ENCODE data around the gene E2F4. TPM values are rescaled to one million over a fixed set of nuclear protein-coding genes. Genes with fewer than 3 reads are reported as not detected.

The E2F4 gene
- total and polyA plus RNA-seq, 8 donors = 32.8 to 304 (median 42.1) TPM

DNA sequence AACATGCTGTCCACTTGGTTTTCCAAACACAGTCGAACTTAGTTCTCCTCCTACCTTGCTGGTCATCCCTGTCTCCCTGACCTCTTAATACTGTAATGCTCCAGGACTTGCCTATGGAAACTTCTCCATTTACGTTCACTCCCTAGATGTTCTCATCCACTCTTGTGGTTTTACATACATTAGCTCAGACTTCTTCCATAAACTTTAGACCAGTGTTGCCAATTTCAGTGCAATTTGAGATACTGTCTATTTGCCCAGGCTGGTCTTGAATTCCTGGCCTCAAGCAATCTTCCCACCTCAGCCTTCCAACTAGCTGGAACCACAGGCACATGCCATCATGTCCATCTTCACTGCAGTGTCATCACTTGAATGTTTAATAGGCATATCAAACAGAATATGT is 9.7 kb upstream of the E2F4 start:
- DNase-seq = no peak
- Histone ChIP-seq H3K36me3 (no peaks in the 10 kb centered on the region), H3K27ac (peak overlapping the region in 3 of 5 donors; percentile 95 to 97 (median 96)), H3K9me3 (no peaks in the 10 kb centered on the region), H3K4me1 (peaks cover 37 to 80% (median 57%) of the 10 kb centered on the region in 4 donors), H3K27me3 (peaks cover 0 to 7% (median 0%) of the 10 kb centered on the region in 3 donors), H3K4me3 (no peak overlapping the region)
- intact Hi-C loops (cut with DNase I; ENCODE audit: low total_unique reads) = no loop called here
- TF ChIP-seq POLR2A (IDR thresholded peaks at IDR 0.05) = no peak
- TF ChIP-seq POLR2AphosphoS5 (IDR thresholded peaks at IDR 0.05) = no peak
- no peak for TF ChIP-seq EP300 (IDR thresholded peaks at IDR 0.05)
- no peak for TF ChIP-seq CTCF (IDR thresholded peaks at IDR 0.05)
- 76 to 93% (median 87%) methylated on average over 2 of the region's 2 CpGs for WGBS, 5 donors

- peak overlapping the region; percentile 60 to 98 (median 96) for H3K27ac ChIP-seq
- 7 to 11% (median 8%) methylated on average over 11 of the region's 11 CpGs for whole genome bisulfite sequencing, 5 donors
- peak overlapping the region; percentile 54 to 78 (median 59) for H3K4me3 ChIP-seq
- no peak for DNase-seq
- no peaks in the 10 kb centered on the region for H3K9me3 ChIP-seq
- no peak for TF ChIP-seq EP300 (IDR thresholded peaks at IDR 0.05)
- no peak for TF ChIP-seq POLR2A (IDR thresholded peaks at IDR 0.05)
- no peak for TF ChIP-seq POLR2AphosphoS5 (IDR thresholded peaks at IDR 0.05)
- TF ChIP-seq CTCF (IDR thresholded peaks at IDR 0.05) = no peak
- H3K36me3 ChIP-seq = no peaks in the 10 kb centered on the region
- peaks cover 0 to 4% (median 0%) of the 10 kb centered on the region in 3 donors for H3K27me3 ChIP-seq
- peaks cover 30 to 70% (median 48%) of the 10 kb centered on the region in 4 donors for H3K4me1 ChIP-seq
- intact Hi-C loops (cut with DNase I; ENCODE audit: low total_unique reads) = no loop called here
Observed at GRCh38 chr16:67183284-67183626, 8.7 kb upstream of the E2F4 start.

DNA sequence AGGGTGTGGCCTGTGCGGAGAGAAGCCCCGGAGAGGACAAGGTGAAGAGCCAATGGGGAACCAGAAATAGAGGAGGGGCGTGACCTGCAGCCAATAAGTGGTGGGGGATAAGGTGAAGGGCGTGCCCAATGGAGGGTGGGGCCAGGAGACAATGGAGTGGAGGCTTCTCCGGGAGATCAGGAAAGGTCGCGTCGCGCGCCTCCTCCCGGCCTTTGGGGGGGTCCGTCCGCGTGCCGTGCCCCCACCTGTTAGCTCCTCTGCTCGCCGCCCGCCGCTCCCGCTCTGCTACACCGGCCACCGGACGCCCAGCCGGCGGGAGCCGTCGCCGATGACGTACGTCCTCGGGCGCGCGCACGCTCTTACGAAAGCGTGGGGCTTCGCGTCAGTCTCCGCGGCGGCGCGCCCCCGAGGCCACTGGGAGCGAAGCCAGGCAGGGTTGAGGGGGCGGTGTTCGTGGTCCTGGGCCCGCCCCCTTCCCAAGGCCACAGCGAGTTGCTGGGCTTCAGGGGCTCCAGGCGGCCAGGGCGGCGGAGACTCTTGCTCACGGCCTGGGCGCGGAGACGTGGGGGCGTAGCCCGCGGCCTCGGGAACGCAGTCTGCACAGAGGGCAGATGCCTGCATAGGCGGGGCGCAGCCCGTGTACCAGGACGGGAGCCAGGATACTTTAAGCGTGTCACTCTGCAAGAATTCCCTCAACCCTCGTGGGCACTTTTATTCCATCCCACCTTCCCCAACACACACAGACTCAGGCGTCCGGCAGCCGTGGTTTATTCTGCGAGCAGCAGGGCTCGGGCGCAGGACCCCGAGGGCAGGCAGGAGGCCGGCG is 8.1 kb upstream of the E2F4 start, which contains the start of gene MATCAP1:
Gene MATCAP1, minus strand, starts transcription at position 337 of the 826 bp plus-strand sequence. CDS start 3,353 bp downstream, outside the sequence.
- peaks cover 0 to 4% (median 0%) of the 10 kb centered on the region in 3 donors for H3K27me3 ChIP-seq
- intact Hi-C loops (cut with DNase I; ENCODE audit: low total_unique reads) = no loop called here
- peaks cover 24 to 64% (median 42%) of the 10 kb centered on the region in 4 donors for H3K4me1 ChIP-seq
- H3K27ac ChIP-seq = peak within 1 kb of the TSS; percentile 95 to 98 (median 97)
- TF ChIP-seq CTCF (IDR thresholded peaks at IDR 0.05) (no peak), POLR2A (IDR thresholded peaks at IDR 0.05) (no peak), EP300 (IDR thresholded peaks at IDR 0.05) (peak; percentile 35), POLR2AphosphoS5 (IDR thresholded peaks at IDR 0.05) (peak; percentile 13 to 83 (median 68))
- peak within 1 kb of the TSS; percentile 54 to 78 (median 59) for H3K4me3 ChIP-seq
- 0 to 1% (median 0%) methylated on average over 21 to 77 of the region's 77 CpGs for WGBS, 5 donors
- DNase-seq = peak; percentile 94 to 99
- H3K9me3 ChIP-seq = no peaks in the 10 kb centered on the region
- no peaks in the 10 kb centered on the region for H3K36me3 ChIP-seq

GRCh38 chr16:67184453-67184994 is 7.4 kb upstream of the E2F4 start:
- Histone ChIP-seq H3K4me3 (peak overlapping the region; percentile 54 to 78 (median 59)), H3K9me3 (no peaks in the 10 kb centered on the region), H3K36me3 (no peaks in the 10 kb centered on the region), H3K27me3 (peaks cover 0 to 4% (median 0%) of the 10 kb centered on the region in 3 donors), H3K27ac (peak overlapping the region; percentile 95 to 98 (median 97)), H3K4me1 (peaks cover 22 to 58% (median 38%) of the 10 kb centered on the region in 4 donors)
- WGBS, 5 donors = 0 to 6% (median 5%) methylated on average over 28 to 59 of the region's 59 CpGs
- TF ChIP-seq CTCF (IDR thresholded peaks at IDR 0.05) = no peak
- no peak for TF ChIP-seq POLR2A (IDR thresholded peaks at IDR 0.05)
- TF ChIP-seq EP300 (IDR thresholded peaks at IDR 0.05) = no peak
- no peak for TF ChIP-seq POLR2AphosphoS5 (IDR thresholded peaks at IDR 0.05)
- intact Hi-C loops (cut with DNase I; ENCODE audit: low total_unique reads) = no loop called here
- no peak for DNase-seq

Measured in stomach (tissue), 9 donors.